Hematopoietic multipotent progenitor cell (in vitro differentiated cells): Measurements from ENCODE around the gene STAU1. TPM values are rescaled to one million over a fixed set of nuclear protein-coding genes. Genes with fewer than 3 reads are reported as not detected.
"Not testable (repeated sequence)": the region's sequence is repeated elsewhere in the genome, so short reads cannot be mapped to it uniquely, and the experiment has no call there.

Experiments
- DNase-seq, 3 donors: peaks; one replicate each; pipeline ENCODE4 v3.0.0-alpha.2; 2011 to 2015; ENCODE audit warnings: low read depth in 2 of 3, low spot score in 2 of 3
- total RNA-seq: library from RNA; depleted of rRNA; stranded (reverse); fragments of >200 nt; gene quantifications from one replicate; pipeline ENCODE4 v1.2.3, GENCODE V29; 2012

The STAU1 gene
- total RNA-seq, 1 donor: 23.2 TPM

GRCh38 chr20:49203746-49204145 is 15.6 kb upstream of the STAU1 start:
- DNase-seq: no peak

- no peak for DNase-seq
These were observed 14.9 kb upstream of the STAU1 start for GRCh38 chr20:49203011-49203410.

GRCh38 chr20:49199729-49200293 is 11.7 kb upstream of the STAU1 start:
- DNase-seq: no peak

- DNase-seq: not testable (repeated sequence)
These were observed 4.9 kb upstream of the STAU1 start for GRCh38 chr20:49192944-49193518.

- peak in 1 of 3 donors; percentile 49 for DNase-seq
These were observed 744 bp downstream of the STAU1 start for GRCh38 chr20:49187330-49187850.

- peak; percentile 28 to 64 (median 39) for DNase-seq
These were observed 1.4 kb downstream of the STAU1 start for GRCh38 chr20:49186535-49187329.

GRCh38 chr20:49185071-49185761 is 2.9 kb downstream of the STAU1 start:
- DNase-seq: no peak

- DNase-seq: no peak
These were observed 3.5 kb downstream of the STAU1 start for GRCh38 chr20:49184691-49185070.

- DNase-seq: not testable (repeated sequence)
These were observed 4.0 kb downstream of the STAU1 start for GRCh38 chr20:49184084-49184501.

GRCh38 chr20:49183444-49183843 is 4.7 kb downstream of the STAU1 start:
- no peak for DNase-seq

GRCh38 chr20:49181265-49181877 is 6.8 kb downstream of the STAU1 start:
- no peak for DNase-seq

- no peak for DNase-seq
These were observed 8.5 kb downstream of the STAU1 start for GRCh38 chr20:49179368-49180277.

GRCh38 chr20:49174183-49174582 is 14.0 kb downstream of the STAU1 start:
- no peak for DNase-seq

- DNase-seq: no peak
These were observed 15.7 kb downstream of the STAU1 start for GRCh38 chr20:49172413-49172812.

GRCh38 chr20:49171909-49172308 is 16.2 kb downstream of the STAU1 start:
- DNase-seq: peak in 1 of 3 donors; percentile 8

- no peak for DNase-seq
These were observed 17.4 kb downstream of the STAU1 start for GRCh38 chr20:49170714-49171113.

GRCh38 chr20:49169547-49169946 is 18.6 kb downstream of the STAU1 start:
- no peak for DNase-seq

GRCh38 chr20:49168864-49169263 is 19.3 kb downstream of the STAU1 start:
- DNase-seq: not testable (repeated sequence)

GRCh38 chr20:49167811-49168507 is 20.2 kb downstream of the STAU1 start:
- no peak for DNase-seq
